ENCODE results near the gene GNG3. TPM values are rescaled to one million over a fixed set of nuclear protein-coding genes. Genes with fewer than 3 reads are reported as not detected.
A peak's percentile ranks its signal among the peaks of the same experiment; 100 is the strongest.
"Not testable (repeated sequence)": the region's sequence is repeated elsewhere in the genome, so short reads cannot be mapped to it uniquely, and the experiment has no call there.

The GNG3 gene
- total RNA-seq, 4 donors from 2014 or later: 0.68 TPM; not detected in 3

DNA sequence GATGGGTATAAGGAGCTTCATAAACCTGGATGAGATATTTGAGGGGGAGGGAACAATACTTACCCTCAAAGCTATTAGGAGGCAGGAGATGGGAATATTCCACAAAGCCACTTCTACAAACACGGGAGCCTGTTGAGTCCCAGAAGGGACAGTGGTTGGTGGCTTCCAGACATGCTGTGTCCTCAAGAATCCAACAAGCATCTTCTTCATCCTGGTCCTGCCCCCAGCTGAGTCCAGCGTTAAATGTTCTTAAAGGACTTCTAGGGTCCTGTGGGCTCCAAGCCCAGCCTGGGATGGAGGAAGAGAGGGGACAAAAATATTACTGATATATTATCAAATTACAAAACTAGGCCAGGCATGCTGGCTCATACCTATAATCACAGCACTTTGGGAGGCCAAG, 40.0 kb upstream of the GNG3 start:
- 100% methylated on average over 2 of the region's 2 CpGs for WGBS
- Histone ChIP-seq H3K27me3 (no peaks in the 10 kb centered on the region), H3K4me1 (peaks cover 61% of the 10 kb centered on the region), H3K9me3 (no peaks in the 10 kb centered on the region), H3K36me3 (peaks cover 15% of the 10 kb centered on the region), H3K4me3 (no peak overlapping the region), H3K27ac (no peak overlapping the region)
- DNase-seq (ENCODE audit: low spot score in 2 of 2): no peak
- no peak for TF ChIP-seq EP300 (IDR thresholded peaks at IDR 0.05)
- TF ChIP-seq POLR2A (IDR thresholded peaks at IDR 0.05): no peak
- no peak for TF ChIP-seq CTCF (IDR thresholded peaks at IDR 0.05)
- TF ChIP-seq POLR2AphosphoS5 (IDR thresholded peaks at IDR 0.05): no peak

GRCh38 chr11:62669420-62670161, 37.9 kb upstream of the GNG3 start:
- Histone ChIP-seq H3K27me3 (no peaks in the 10 kb centered on the region), H3K36me3 (peaks cover 8% of the 10 kb centered on the region), H3K27ac (no peak overlapping the region), H3K4me1 (peaks cover 60% of the 10 kb centered on the region), H3K4me3 (no peak overlapping the region), H3K9me3 (no peaks in the 10 kb centered on the region)
- no peak for TF ChIP-seq POLR2AphosphoS5 (IDR thresholded peaks at IDR 0.05)
- no peak for TF ChIP-seq CTCF (IDR thresholded peaks at IDR 0.05)
- TF ChIP-seq POLR2A (IDR thresholded peaks at IDR 0.05): no peak
- TF ChIP-seq EP300 (IDR thresholded peaks at IDR 0.05): no peak
- DNase-seq (ENCODE audit: low spot score in 2 of 2): no peak
- WGBS: 75% methylated on average over 4 of the region's 4 CpGs

DNA sequence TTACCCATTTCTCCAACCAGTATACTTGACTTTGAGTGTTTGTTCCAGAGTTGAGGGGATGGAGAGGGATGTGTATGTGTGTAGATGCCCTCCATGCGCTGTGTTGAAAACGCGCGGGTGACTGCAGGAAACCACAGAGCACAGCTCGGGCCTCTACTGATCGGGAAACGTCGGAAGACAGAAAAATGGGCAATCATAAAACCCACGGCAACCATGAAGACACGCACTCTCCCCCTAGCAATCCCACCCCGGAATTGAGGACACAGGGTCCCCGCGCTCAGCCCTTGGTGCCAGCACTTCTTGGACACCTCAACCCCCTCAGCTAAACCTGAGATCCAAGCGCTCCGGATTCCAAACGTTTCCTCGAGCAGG, 36.3 kb upstream of the GNG3 start:
- no peaks in the 10 kb centered on the region for H3K27me3 ChIP-seq
- peaks cover 53% of the 10 kb centered on the region for H3K4me1 ChIP-seq
- H3K27ac ChIP-seq: peak overlapping the region; percentile 89
- H3K36me3 ChIP-seq: peaks cover 18% of the 10 kb centered on the region
- no peaks in the 10 kb centered on the region for H3K9me3 ChIP-seq
- no peak for DNase-seq (ENCODE audit: low spot score in 2 of 2)
- WGBS: 0% methylated on average over 13 of the region's 17 CpGs
- peak overlapping the region; percentile 86 for H3K4me3 ChIP-seq
- TF ChIP-seq CTCF (IDR thresholded peaks at IDR 0.05) (no peak), POLR2A (IDR thresholded peaks at IDR 0.05) (no peak), EP300 (IDR thresholded peaks at IDR 0.05) (no peak)

GRCh38 chr11:62671608-62672389, 35.7 kb upstream of the GNG3 start, which contains the start of the genes LBHD1 and UQCC3:
Gene LBHD1, minus strand, starts transcription at chr11:62672267. Its CDS starts 2,236 bp downstream, at chr11:62670031.
Gene UQCC3, plus strand, starts transcription at chr11:62671673. Its CDS starts 73 bp downstream, at chr11:62671746.
- Histone ChIP-seq H3K36me3 (peaks cover 20% of the 10 kb centered on the region), H3K4me1 (peaks cover 49% of the 10 kb centered on the region), H3K27ac (peak within 1 kb of the TSS; percentile 89), H3K9me3 (no peaks in the 10 kb centered on the region), H3K27me3 (no peaks in the 10 kb centered on the region), H3K4me3 (peak within 1 kb of the TSS; percentile 86)
- no peak for TF ChIP-seq CTCF (IDR thresholded peaks at IDR 0.05)
- TF ChIP-seq POLR2AphosphoS5 (IDR thresholded peaks at IDR 0.05): peak in 1 of 3 donors; percentile 23
- peak in 1 of 2 donors; percentile 50 for TF ChIP-seq POLR2A (IDR thresholded peaks at IDR 0.05)
- no peak for TF ChIP-seq EP300 (IDR thresholded peaks at IDR 0.05)
- DNase-seq (ENCODE audit: low spot score in 2 of 2): peak; percentile 85 to 89
- 3% methylated on average over 10 of the region's 59 CpGs for WGBS

DNA sequence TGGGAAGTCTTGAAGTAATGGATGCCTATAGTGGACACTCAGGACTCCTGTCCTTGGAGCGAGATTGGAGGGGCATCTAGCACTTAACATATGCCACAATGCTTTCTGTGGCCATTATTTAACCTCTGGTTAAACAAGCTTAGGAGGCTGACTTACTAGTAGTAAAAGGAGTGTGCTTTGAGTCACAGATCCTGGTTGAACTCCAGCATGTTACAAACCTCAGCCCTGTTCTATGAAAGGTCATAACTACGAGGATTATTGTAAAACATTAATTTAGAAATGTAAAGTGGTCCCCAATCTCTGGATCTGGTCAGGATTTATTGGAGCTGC, 34.3 kb upstream of the GNG3 start:
- TF ChIP-seq POLR2A (IDR thresholded peaks at IDR 0.05): no peak
- no peak for TF ChIP-seq EP300 (IDR thresholded peaks at IDR 0.05)
- no peak for TF ChIP-seq POLR2AphosphoS5 (IDR thresholded peaks at IDR 0.05)
- no peak for TF ChIP-seq CTCF (IDR thresholded peaks at IDR 0.05)
- Histone ChIP-seq H3K27me3 (no peaks in the 10 kb centered on the region), H3K27ac (no peak overlapping the region), H3K36me3 (peaks cover 28% of the 10 kb centered on the region), H3K4me1 (peaks cover 50% of the 10 kb centered on the region), H3K9me3 (no peaks in the 10 kb centered on the region), H3K4me3 (no peak overlapping the region)
- no peak for DNase-seq (ENCODE audit: low spot score in 2 of 2)
- WGBS: 80% methylated on average over 2 of the region's 2 CpGs

- Histone ChIP-seq H3K4me1 (peaks cover 54% of the 10 kb centered on the region), H3K36me3 (peaks cover 28% of the 10 kb centered on the region)
- not testable (repeated sequence) for H3K27me3 ChIP-seq; H3K27ac ChIP-seq; DNase-seq (ENCODE audit: low spot score in 2 of 2); H3K9me3 ChIP-seq; H3K4me3 ChIP-seq
- WGBS: 97% methylated on average over 10 of the region's 10 CpGs
Measured at GRCh38 chr11:62675415-62675814, 32.1 kb upstream of the GNG3 start.

Measured in suprapubic skin (tissue), 4 donors.